Activated CD8-positive, alpha-beta memory T cell treated with anti-CD3 and anti-CD28 coated beads for 24 hours (primary cell): ENCODE data around the gene AASDH.
A peak's percentile ranks its signal among the peaks of the same experiment; 100 is the strongest.
"Not testable (repeated sequence)": the region's sequence is repeated elsewhere in the genome, so short reads cannot be mapped to it uniquely, and the experiment has no call there.

Source experiments
- DNase-seq: peaks from one replicate; pipeline ENCODE4 v3.0.0-alpha.2; 2020

AASDH gene

GRCh38 chr4:56391270-56391669 is 4.0 kb upstream of the AASDH start:
- no peak for DNase-seq

DNA sequence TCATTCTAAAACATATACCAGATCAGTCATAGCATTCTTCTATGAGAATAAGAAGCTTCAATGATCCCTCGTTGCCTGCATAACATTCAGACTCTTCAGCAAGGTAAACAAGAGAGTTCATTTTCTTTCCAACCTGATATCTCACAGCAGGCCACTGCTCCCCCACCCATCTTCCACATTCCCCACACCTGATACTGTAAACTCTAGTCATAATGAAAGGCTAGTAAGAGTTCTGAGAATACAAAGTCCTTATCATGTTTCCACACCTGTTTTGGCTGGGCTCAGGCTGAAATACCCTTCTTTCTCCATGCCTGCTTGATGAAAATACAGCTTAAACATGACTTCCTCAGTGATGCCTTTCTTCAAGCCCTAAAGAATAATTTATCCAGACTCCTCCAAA is 2.3 kb upstream of the AASDH start:
- no peak for DNase-seq

DNA sequence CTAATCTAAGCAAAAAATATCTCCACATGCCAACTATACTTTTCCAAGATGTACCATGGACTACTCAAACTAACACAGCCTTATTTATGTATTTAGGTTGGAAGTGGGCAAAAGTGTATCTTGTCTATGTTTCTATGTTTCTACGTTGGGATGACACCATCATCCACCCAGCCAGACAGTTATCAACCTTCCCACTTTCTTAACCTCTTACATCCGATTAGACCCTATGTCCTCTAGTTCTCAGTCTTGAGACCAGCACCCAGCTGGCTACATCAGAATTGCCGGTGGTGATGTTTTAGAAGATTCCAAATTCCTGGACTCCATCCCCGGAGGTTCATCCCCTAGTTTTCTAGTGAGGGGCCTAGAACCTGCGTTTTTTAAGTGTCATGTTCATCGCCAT is 1.0 kb upstream of the AASDH start:
- DNase-seq = no peak

GRCh38 chr4:56386091-56386490 is 1.2 kb downstream of the AASDH start:
- no peak for DNase-seq

DNA sequence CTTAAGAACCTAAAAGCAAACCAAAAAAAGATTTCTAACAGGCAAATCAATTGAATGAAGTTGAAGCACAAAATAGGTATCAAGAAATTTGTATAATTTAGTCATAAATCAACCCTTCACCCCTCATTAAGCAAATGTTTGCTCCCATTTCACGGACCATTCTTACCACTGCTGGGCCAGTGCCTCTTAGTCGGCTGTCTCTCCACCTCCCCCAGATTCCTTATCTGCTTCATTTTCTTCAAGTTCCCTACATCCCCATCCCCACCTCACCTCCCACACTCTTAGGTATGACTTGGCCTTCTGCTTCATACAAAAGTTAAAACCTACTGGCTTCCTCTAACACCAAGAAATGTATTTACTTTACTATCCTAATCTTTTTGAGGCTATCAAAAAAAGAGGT is 11.8 kb downstream of the AASDH start:
- no peak for DNase-seq

DNA sequence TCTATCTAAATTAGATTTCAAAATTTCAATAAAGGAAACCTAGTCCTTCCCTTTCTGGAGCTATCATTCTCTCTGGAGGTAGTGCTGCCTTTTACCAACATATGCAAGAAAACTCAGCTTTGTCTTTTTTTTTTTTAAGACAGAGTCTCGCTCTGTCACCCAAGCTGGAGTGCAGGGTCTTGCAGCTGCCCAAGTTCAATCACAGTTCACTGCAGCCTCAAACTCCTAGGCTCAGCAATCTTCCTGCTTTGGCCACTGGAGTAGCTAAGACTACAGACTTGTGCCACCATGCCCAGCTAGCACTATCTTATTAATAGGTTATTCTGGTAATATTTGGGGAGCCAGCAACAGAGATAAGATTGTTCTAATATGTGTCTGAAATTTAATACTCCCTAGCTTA is 12.3 kb downstream of the AASDH start:
- DNase-seq = no peak

DNA sequence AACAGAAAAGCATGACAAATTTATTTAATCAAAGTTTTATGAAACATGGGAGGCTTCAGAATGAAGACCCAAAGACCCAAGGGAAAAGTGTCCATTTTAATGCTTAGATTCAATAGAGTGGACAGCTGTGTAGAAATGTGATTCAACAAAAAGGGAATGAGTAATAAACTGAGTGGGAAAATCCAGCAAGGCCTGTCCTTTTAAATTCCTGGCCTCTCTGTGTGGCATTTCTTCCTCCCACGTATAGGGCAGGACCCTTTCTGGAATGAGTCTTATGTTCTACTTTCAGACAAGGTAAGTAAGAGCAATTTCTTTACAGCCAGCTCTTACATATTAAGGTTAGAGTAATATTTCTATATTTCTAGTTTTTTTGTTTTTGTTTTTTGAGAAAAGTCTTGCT is 14.5 kb downstream of the AASDH start:
- DNase-seq = no peak

- DNase-seq = no peak
These were observed 15.7 kb downstream of the AASDH start for GRCh38 chr4:56371426-56372220.

GRCh38 chr4:56370377-56370776 is 16.9 kb downstream of the AASDH start:
- no peak for DNase-seq

GRCh38 chr4:56362981-56363380 is 24.3 kb downstream of the AASDH start:
- not testable (repeated sequence) for DNase-seq

- DNase-seq = no peak
These were observed 27.2 kb downstream of the AASDH start for GRCh38 chr4:56360071-56360470.

- no peak for DNase-seq
These were observed 30.6 kb downstream of the AASDH start for GRCh38 chr4:56356650-56357049.

DNA sequence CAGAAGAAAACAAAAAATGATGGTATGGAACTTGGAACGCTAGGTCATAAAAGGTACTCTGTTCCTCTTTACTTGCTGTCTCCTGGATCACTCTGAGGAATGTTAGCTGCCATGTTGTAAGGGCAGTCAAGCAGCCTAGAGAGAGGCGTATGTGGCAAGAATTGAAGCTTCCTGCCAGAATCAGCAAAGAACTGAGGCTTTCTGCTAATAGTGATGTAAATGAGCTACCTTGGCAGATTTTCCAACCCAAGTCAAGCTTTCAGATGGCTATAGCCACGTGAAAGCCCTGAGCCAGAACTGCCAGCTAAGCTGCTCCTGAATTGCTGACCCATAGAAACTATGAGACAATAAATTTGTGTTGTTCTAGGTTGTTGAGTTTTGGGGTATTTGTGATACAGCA is 38.7 kb downstream of the AASDH start:
- no peak for DNase-seq

DNA sequence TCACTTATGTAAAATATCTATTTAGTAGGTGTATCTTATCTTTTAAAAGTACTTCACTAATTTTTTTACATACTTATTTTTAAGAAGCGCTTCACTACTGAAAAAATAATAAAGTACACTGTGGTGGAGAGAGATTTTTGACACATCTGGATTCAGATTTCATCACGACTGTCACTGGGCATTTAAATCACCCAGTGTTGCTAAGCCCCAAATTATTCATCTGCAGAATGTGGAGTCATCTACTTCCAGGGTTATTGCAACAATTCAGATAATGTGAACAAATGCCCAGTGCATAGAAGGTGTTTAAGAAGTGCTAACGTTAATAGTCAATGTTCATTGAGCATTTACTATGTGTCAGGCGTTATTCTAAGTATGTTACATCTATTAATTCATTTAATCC is 41.8 kb downstream of the AASDH start:
- DNase-seq = no peak

GRCh38 chr4:56342746-56343145 is 44.5 kb downstream of the AASDH start:
- no peak for DNase-seq

DNA sequence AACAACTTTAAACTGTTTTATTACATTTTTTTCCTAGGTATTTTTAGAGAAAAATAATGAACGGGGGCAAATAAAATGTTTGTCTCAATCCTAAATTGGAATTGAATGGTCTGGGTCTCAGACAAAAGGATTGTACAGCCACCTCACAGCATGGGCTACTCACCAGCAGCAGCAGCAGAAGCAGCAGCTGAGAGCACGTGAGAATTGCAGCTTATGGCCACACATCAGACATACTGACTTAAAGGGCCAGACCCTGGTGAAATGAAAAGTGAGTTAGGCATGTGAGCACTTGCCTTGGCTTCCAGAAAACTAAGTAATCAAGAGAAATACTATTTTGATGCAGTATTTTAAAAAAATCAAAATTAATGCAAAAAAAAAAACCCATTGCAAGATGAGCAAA is 56.6 kb downstream of the AASDH start:
- no peak for DNase-seq

DNA sequence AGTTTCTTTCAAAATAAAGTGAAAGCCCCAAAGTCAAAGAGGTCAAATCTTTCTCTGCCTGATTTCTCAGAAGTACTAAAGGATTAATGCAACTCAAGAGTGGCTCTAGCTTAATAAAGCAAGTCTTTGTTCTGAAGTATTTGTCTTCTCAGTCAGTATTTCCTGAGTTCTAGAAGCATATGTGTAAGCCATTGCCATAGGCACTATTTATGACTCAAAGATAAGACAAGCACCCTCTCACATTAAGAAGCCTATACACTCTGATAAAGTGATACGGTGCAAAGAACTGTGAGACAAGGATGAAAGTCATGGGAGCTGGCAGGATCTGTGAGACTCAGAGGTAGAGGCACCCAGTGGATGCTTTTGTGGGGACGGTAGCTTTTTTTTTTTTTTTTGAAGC is 60.9 kb downstream of the AASDH start:
- no peak for DNase-seq

- DNase-seq = no peak
These were observed 63.2 kb downstream of the AASDH start for GRCh38 chr4:56324011-56324610.

GRCh38 chr4:56323327-56323726 is 64.0 kb downstream of the AASDH start:
- no peak for DNase-seq

- no peak for DNase-seq
These were observed 66.0 kb downstream of the AASDH start for GRCh38 chr4:56321251-56321650.

GRCh38 chr4:56320293-56320692 is 67.0 kb downstream of the AASDH start:
- no peak for DNase-seq

GRCh38 chr4:56318555-56318954 is 68.7 kb downstream of the AASDH start:
- no peak for DNase-seq

DNA sequence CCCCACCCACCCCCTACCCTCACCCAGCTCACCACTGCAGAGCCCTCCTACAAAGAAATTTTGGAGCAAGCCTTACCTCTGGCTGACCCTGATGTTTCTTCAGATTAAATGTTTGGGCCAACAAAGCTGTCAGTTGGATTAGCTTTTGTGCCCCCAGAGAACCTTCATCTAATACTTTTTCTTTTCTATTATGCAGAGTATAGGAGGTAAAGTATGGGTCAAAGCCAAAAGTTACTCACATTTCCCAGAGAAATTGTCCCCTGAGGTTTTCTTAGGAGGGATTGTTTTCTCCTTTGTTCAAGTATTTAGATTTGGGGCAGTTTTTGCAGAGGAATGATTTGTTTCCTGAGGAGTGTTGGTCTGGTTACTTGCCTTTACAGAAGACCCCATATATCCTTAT is 69.5 kb downstream of the AASDH start:
- DNase-seq = no peak

GRCh38 chr4:56316011-56316650 is 71.2 kb downstream of the AASDH start:
- DNase-seq = peak; percentile 42
